Measurements from ENCODE around the gene NOL4L. TPM values are rescaled to one million over a fixed set of nuclear protein-coding genes. Genes with fewer than 3 reads are reported as not detected.

The NOL4L gene
- total RNA-seq, 1 experiment from 2014 or later, result 31.7 TPM

GRCh38 chr20:32539817-32540675, 45.1 kb downstream of the NOL4L start:
- no peak overlapping the region for H2BK12ac ChIP-seq (ENCODE audit: insufficient read length, low read depth, low read length)
- H4K20me1 ChIP-seq (ENCODE audit: control insufficient read depth, insufficient read depth, insufficient read length), result no peaks in the 10 kb centered on the region
- H3K4me1 ChIP-seq (ENCODE audit: insufficient read depth, low read length), result no peaks in the 10 kb centered on the region
- Mint-ChIP-seq H3K9me3 (no peaks in the 10 kb centered on the region; a peak in 1 of 5 replicates), H3K27ac (no peak overlapping the region), H3K4me1 (peaks cover 40 to 42% of the 10 kb centered on the region in 2 experiments), H3K27me3 (ENCODE audit: low read depth) (peaks cover 61% of the 10 kb centered on the region), H3K4me3 (no peak overlapping the region), H3K36me3 (ENCODE audit: insufficient read depth in 1 of 3, low read depth in 3 of 3) (no peaks in the 10 kb centered on the region)
- DNase-seq, result no peak
- H3K4ac ChIP-seq (ENCODE audit: low read depth, low read length), result no peak overlapping the region
- H3T11ph ChIP-seq (ENCODE audit: low read length), result no peak overlapping the region
- H3K9me3 ChIP-seq (ENCODE audit: control insufficient read depth, low read depth, low read length), result no peaks in the 10 kb centered on the region
- H2AFZ ChIP-seq (ENCODE audit: low read length), result no peak overlapping the region
- H3K23ac ChIP-seq (ENCODE audit: insufficient read length, low read depth, low read length), result no peak overlapping the region
- H3K27me3 ChIP-seq (ENCODE audit: insufficient read depth, low read length), result peaks cover 3% of the 10 kb centered on the region; the same call in 1 of the 2 replicates
- H3K9ac ChIP-seq (ENCODE audit: extremely low read depth, insufficient read length, low read length), result no peak overlapping the region
- no CpG with 5 or more reads among the region's 13 CpGs for WGBS (ENCODE audit: extremely low coverage, insufficient read length, low lambda C conversion rate)
- no peaks in the 10 kb centered on the region for H3K79me2 ChIP-seq (ENCODE audit: insufficient read depth, low read length)
- H3K4me2 ChIP-seq (ENCODE audit: insufficient read depth, insufficient read length, low read length), result no peak overlapping the region
- no peak overlapping the region for H3K27ac ChIP-seq (ENCODE audit: insufficient read length, low read depth, low read length)
- H2BK120ac ChIP-seq (ENCODE audit: low read depth, low read length, poor library complexity, severe bottlenecking), result no peak overlapping the region
- H3K14ac ChIP-seq (ENCODE audit: insufficient read depth, low read length), result no peak overlapping the region
- peaks cover 4% of the 10 kb centered on the region for H3K23me2 ChIP-seq (ENCODE audit: insufficient read length, low read depth, low read length, poor library complexity, severe bottlenecking)
- H3K18ac ChIP-seq (ENCODE audit: insufficient read length, low read depth, low read length), result no peak overlapping the region
- H2BK15ac ChIP-seq (ENCODE audit: low read depth, low read length), result no peak overlapping the region
- TF ChIP-seq CTCF (conservative IDR thresholded peaks at IDR 0.05), result no peak
- H3K79me1 ChIP-seq (ENCODE audit: insufficient read depth, low read depth, low read length, poor library complexity, severe bottlenecking), result no peaks in the 10 kb centered on the region
- H3K56ac ChIP-seq (ENCODE audit: insufficient read length, low read depth, low read length), result no peak overlapping the region
- H4K5ac ChIP-seq (ENCODE audit: insufficient read length, low read depth, low read length), result no peak overlapping the region
- H4K91ac ChIP-seq (ENCODE audit: insufficient read length, low read depth, low read length), result no peak overlapping the region
- H2BK20ac ChIP-seq (ENCODE audit: low read depth, low read length, poor library complexity, severe bottlenecking), result no peak overlapping the region
- H2AK5ac ChIP-seq (ENCODE audit: insufficient read length, low read length), result no peak overlapping the region
- H2BK5ac ChIP-seq (ENCODE audit: insufficient read length, low read length), result no peak overlapping the region
- H4K8ac ChIP-seq (replicated peaks; ENCODE audit: insufficient read length, low read depth, low read length), result no peak overlapping the region
